IMR-90 (cell line): Measurements from ENCODE around the gene SRSF2. TPM values are rescaled to one million over a fixed set of nuclear protein-coding genes. Genes with fewer than 3 reads are reported as not detected.

Source experiments
- ATAC-seq: fragments of 200-7000 bp; cut with Tn5 transposase; 2 replicates; pipeline ENCODE4 v1.9.1; 2020; ENCODE audit warnings: low read depth, mild to moderate bottlenecking, moderate library complexity
- BruUV-seq: library from RNA; stranded (reverse); fragments of 400-500 nt; replicated peaks from 2 replicates; lab custom pipeline; 2021; lab: Mats Ljungman, UMichigan
- CTCF ChIA-PET: fragments of 300-600 bp; formaldehyde crosslinking; extraction: SDS; loops from one replicate; lab custom pipeline; 2021; ENCODE audit warnings: antibody characterized with exemption; lab: Yijun Ruan, JAX
- POLR2A ChIA-PET: fragments of 300-600 bp; sonication (Branson Sonifier 250); formaldehyde crosslinking; loops from one replicate; lab custom pipeline; 2022; ENCODE audit warnings: antibody characterized with exemption; ENCODE audit not compliant: unreplicated experiment; lab: Charles Lee
- DNase-seq: peaks from one replicate; pipeline ENCODE4 v3.0.0; 2013
- H2AFZ ChIP-seq: replicated peaks from 2 replicates; pipeline ENCODE3; 2013; ENCODE audit warnings: low read length, mild to moderate bottlenecking; ENCODE audit not compliant: poor library complexity
- H2AK5ac ChIP-seq: 2 replicates; pipeline ENCODE4 v1.6.1; 2013; ENCODE audit warnings: low read depth, low read length, inconsistent platforms
- H2AK9ac ChIP-seq: replicated peaks from 2 replicates; pipeline ENCODE3; 2013; ENCODE audit warnings: mild to moderate bottlenecking, low read depth, low read length, moderate library complexity; ENCODE audit not compliant: poor library complexity
- H2BK120ac ChIP-seq: 2 replicates; pipeline ENCODE4 v1.6.1; 2013; ENCODE audit warnings: low read depth, low read length, inconsistent platforms
- H2BK15ac ChIP-seq: 3 replicates; pipeline ENCODE4 v1.6.1; 2013; ENCODE audit warnings: low read depth, low read length, inconsistent platforms
- H2BK20ac ChIP-seq: 2 replicates; pipeline ENCODE4 v1.6.1; 2013; ENCODE audit warnings: low read depth, mild to moderate bottlenecking, inconsistent platforms, low read length, moderate library complexity
- H2BK5ac ChIP-seq: 2 replicates; pipeline ENCODE4 v1.6.1; 2013; ENCODE audit warnings: mild to moderate bottlenecking, low read depth, low read length, inconsistent platforms; ENCODE audit not compliant: poor library complexity, severe bottlenecking
- H3K14ac ChIP-seq: replicated peaks from 2 replicates; pipeline ENCODE4 v1.6.1; 2013; ENCODE audit warnings: low read depth, low read length, inconsistent platforms
- H3K18ac ChIP-seq: 2 replicates; pipeline ENCODE4 v1.6.1; 2013; ENCODE audit warnings: low read depth, low read length, control low read depth
- H3K23ac ChIP-seq: 2 replicates; pipeline ENCODE4 v1.6.1; 2013; ENCODE audit warnings: low read depth, low read length, inconsistent platforms
- H3K27ac ChIP-seq: 2 replicates; pipeline ENCODE4 v1.5.1; 2013; ENCODE audit warnings: mild to moderate bottlenecking, control low read depth, low read length; ENCODE audit not compliant: insufficient read depth
- H3K27me3 ChIP-seq: 2 replicates; pipeline ENCODE4 v1.6.1; 2013; ENCODE audit warnings: low read length; ENCODE audit not compliant: control insufficient read depth, insufficient read depth
- H3K36me3 ChIP-seq: 2 replicates; pipeline ENCODE4 v1.6.1; 2013; ENCODE audit warnings: low read length, mixed read lengths; ENCODE audit not compliant: control insufficient read depth, insufficient read depth
- H3K4ac ChIP-seq: 2 replicates; pipeline ENCODE4 v1.6.1; 2013; ENCODE audit warnings: low read depth, low read length, inconsistent platforms
- H3K4me1 ChIP-seq: 2 replicates; pipeline ENCODE4 v1.6.1; 2013; ENCODE audit warnings: low read length, mixed read lengths; ENCODE audit not compliant: control insufficient read depth, insufficient read depth
- H3K4me2 ChIP-seq: 2 replicates; pipeline ENCODE4 v1.6.1; 2013; ENCODE audit warnings: low read depth, mild to moderate bottlenecking, control low read depth, low read length, moderate library complexity
- H3K4me3 ChIP-seq: 2 replicates; pipeline ENCODE4 v1.5.1; 2013; ENCODE audit warnings: low read depth, mild to moderate bottlenecking, control low read depth, low read length, moderate library complexity; ENCODE audit not compliant: insufficient read depth
- H3K56ac ChIP-seq: 2 replicates; pipeline ENCODE4 v1.6.1; 2013; ENCODE audit warnings: low read length, inconsistent platforms; ENCODE audit not compliant: insufficient read depth; ENCODE audit errors: extremely low read depth
- H3K79me1 ChIP-seq, 2 experiments: 2 replicates each; pipeline ENCODE4 v1.6.1; 2013; ENCODE audit warnings: low read length in 2 of 2, inconsistent platforms in 1 of 2, low read depth in 1 of 2
- H3K9ac ChIP-seq: 2 replicates; pipeline ENCODE4 v1.6.1; 2013; ENCODE audit warnings: low read depth, low read length, control low read depth
- H3K9me1 ChIP-seq: 2 replicates; pipeline ENCODE4 v1.6.1; 2013; ENCODE audit warnings: low read length, inconsistent platforms; ENCODE audit not compliant: insufficient read depth
- H3K9me3 ChIP-seq: 2 replicates; pipeline ENCODE4 v1.6.1; 2013; ENCODE audit warnings: low read length; ENCODE audit not compliant: control insufficient read depth, insufficient read depth
- H4K20me1 ChIP-seq: 2 replicates; pipeline ENCODE4 v1.6.1; 2013; ENCODE audit warnings: low read length, inconsistent platforms; ENCODE audit not compliant: insufficient read depth
- H4K5ac ChIP-seq: 2 replicates; pipeline ENCODE4 v1.6.1; 2013; ENCODE audit warnings: mild to moderate bottlenecking, low read depth, low read length, control low read depth
- H4K8ac ChIP-seq, 2 experiments: 2 replicates each; pipeline ENCODE4 v1.6.1; 2013; ENCODE audit warnings: low read depth in 2 of 2, low read length in 2 of 2, control low read depth in 1 of 2, inconsistent platforms in 1 of 2
- H4K91ac ChIP-seq: 2 replicates; pipeline ENCODE4 v1.6.1; 2013; ENCODE audit warnings: low read depth, low read length, inconsistent platforms; ENCODE audit not compliant: insufficient read depth
- BHLHE40 ChIP-seq: fragments of 150-350 bp; IDR thresholded peaks from 2 replicates; pipeline ENCODE4 v1.6.1; 2016; ENCODE audit warnings: mild to moderate bottlenecking, low read depth, low read length
- CEBPB ChIP-seq: IDR thresholded peaks from 2 replicates; pipeline ENCODE4 v1.6.1; 2012; ENCODE audit warnings: low read depth, low read length, improper control_type of control experiment
- FOS ChIP-seq: fragments of 150-350 bp; IDR thresholded peaks from 2 replicates; pipeline ENCODE4 v1.6.1; 2016; ENCODE audit warnings: low read depth, low read length
- MXI1 ChIP-seq: IDR thresholded peaks from 2 replicates; pipeline ENCODE4 v1.6.1; 2012; ENCODE audit warnings: low read depth, mild to moderate bottlenecking, low read length, moderate library complexity, borderline replicate concordance
- RCOR1 ChIP-seq: IDR thresholded peaks from 2 replicates; pipeline ENCODE4 v1.6.1; 2012; ENCODE audit warnings: mild to moderate bottlenecking, low read length, improper control_type of control experiment; ENCODE audit not compliant: insufficient replicate concordance
- RFX5 ChIP-seq: IDR thresholded peaks from 2 replicates; pipeline ENCODE4 v1.8.0; 2012; ENCODE audit warnings: low read depth, mild to moderate bottlenecking, low read length, moderate library complexity
- SMC3 ChIP-seq: fragments of 150-350 bp; IDR thresholded peaks from 2 replicates; pipeline ENCODE4 v1.6.1; 2016; ENCODE audit warnings: low read depth, mild to moderate bottlenecking, antibody characterized with exemption, low read length, moderate library complexity
- WGBS, 2 experiments: methylation state at CpG; one replicate each; pipeline versions ENCODE4 v1.1.5 to v1.1.7; 2013; ENCODE audit warnings: missing lambda C conversion rate in 2 of 2; ENCODE audit not compliant: insufficient read length in 1 of 2; ENCODE audit errors: extremely low coverage in 2 of 2; 5-methylcytosine and 5-hydroxymethylcytosine counted together
- dilution Hi-C: fragments of 300-500 bp; cut with HindIII; formaldehyde crosslinking; loops from one replicate; pipeline ENCODE4 v1.14.3; 2018; ENCODE audit warnings: low sequenced_read_pairs; ENCODE audit not compliant: unreplicated experiment
- in situ Hi-C: fragments of 300-500 bp; cut with MboI; formaldehyde crosslinking; loops from 3 replicates; pipeline ENCODE4 v1.14.3; 2019; ENCODE audit warnings: low sequenced_read_pairs, inconsistent platforms, mixed read lengths
- intact Hi-C: fragments of 100-400 bp; cut with micrococcal nuclease; formaldehyde crosslinking; loops from 2 replicates; pipeline ENCODE4 v1.10.0; 2022
- polyA plus RNA-seq, 3 experiments: library from polyadenylated mRNA; depleted of rRNA; stranded (reverse); fragments of >200 nt; gene quantifications; 2 replicates each; pipeline ENCODE4 v1.2.3, GENCODE V29; 2012; ENCODE audit warnings: low replicate concordance in 1 of 3
- total RNA-seq: library from RNA; depleted of rRNA; stranded (reverse); fragments of >200 nt; gene quantifications from 2 replicates; pipeline ENCODE4 v1.2.3, GENCODE V29; 2012
- TF ChIP-seq, protein P1 (sequence below): fragments of 150-350 bp; IDR thresholded peaks from 2 replicates; pipeline ENCODE4 v1.6.1; 2017; ENCODE audit warnings: mild to moderate bottlenecking, antibody characterized with exemption, low read length, low read depth

Gene SRSF2
- total and polyA plus RNA-seq, 2 of the 4 experiments (the other 2 are of a cell fraction) = 98.0 to 296 TPM

DNA sequence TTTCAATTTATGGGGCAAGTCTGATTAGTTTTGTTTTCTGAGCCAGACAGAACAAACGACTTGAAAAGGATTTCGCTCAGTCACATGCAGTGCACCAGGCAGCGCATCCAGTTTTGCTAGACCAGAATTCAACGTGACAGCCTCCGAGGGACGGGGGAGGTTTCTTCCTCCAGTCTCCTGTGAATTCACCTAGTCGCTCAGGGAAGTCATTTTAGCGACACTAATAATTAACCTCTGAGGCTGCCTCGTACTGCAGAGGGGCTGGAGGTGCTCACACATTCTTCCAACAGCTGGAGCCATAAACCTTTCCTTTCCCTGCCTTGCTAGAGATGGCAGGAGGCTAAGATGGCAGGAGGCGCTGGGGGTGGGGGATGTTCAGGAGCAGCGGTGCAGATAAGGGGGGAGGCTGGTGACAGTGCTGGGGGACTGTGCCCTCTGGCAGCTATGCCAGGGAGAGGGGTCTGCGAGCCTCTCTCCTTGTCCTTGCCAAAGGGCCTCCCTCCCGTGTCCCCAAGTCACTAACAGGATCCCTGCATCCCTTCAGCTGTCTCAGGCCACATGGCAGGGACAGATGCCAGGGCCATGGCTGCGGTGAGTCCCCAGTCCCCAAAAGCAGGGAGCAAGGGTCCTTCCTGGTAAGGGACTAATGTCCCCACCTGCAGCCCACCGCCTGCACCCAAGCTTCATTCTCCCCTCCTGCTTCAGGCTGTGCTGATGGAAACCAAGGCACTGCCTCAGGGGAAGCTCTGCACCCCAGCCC lies 50.4 kb downstream of the SRSF2 start (continued):
- TF ChIP-seq SMC3 = no peak
- TF ChIP-seq BHLHE40 = no peak

DNA sequence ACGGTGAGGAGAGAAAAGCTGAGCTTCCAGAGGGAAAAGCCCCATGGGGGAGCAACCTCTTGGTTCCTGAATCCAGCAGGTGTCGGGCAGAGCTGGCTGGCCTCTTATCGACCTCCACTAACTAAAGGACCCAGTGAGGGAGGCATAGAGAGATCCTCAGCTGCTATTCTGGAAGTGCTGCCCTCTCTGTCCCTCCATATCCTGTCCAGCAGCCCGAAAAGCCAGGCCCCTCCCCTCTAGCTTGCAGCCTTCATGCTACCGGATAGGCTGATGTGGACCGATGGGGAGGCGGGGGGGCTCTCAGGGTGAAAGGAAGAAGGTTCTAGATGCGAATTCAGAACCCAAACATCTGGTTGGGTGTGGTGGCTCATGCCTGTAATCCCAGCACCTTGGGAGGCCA lies 51.3 kb downstream of the SRSF2 start:
- H3K27ac ChIP-seq = no peak overlapping the region
- BruUV-seq = no TSS peak
- H3K36me3 ChIP-seq = peaks cover 46% of the 10 kb centered on the region
- no peak overlapping the region for H2BK120ac ChIP-seq
- H2AK5ac ChIP-seq = no peak overlapping the region
- in situ Hi-C loops = no loop called here
- no peak for TF ChIP-seq RCOR1
- no peak for TF ChIP-seq FOS
- no peak for TF ChIP-seq MXI1
- no peak for TF ChIP-seq RFX5
- TF ChIP-seq, protein P1, sequence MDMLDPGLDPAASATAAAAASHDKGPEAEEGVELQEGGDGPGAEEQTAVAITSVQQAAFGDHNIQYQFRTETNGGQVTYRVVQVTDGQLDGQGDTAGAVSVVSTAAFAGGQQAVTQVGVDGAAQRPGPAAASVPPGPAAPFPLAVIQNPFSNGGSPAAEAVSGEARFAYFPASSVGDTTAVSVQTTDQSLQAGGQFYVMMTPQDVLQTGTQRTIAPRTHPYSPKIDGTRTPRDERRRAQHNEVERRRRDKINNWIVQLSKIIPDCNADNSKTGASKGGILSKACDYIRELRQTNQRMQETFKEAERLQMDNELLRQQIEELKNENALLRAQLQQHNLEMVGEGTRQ = no peak
- TF ChIP-seq CEBPB = no peak
- TF ChIP-seq SMC3 = no peak
- H2BK20ac ChIP-seq = no peak overlapping the region
- H4K91ac ChIP-seq = no peak overlapping the region
- H3K4me1 ChIP-seq = peaks cover 28% of the 10 kb centered on the region
- H2BK15ac ChIP-seq = no peak overlapping the region
- H2AFZ ChIP-seq = no peak overlapping the region
- H3K4me3 ChIP-seq = no peak overlapping the region
- no peak overlapping the region for H3K4me2 ChIP-seq
- no peak overlapping the region for H3K4ac ChIP-seq
- H2AK9ac ChIP-seq = no peak overlapping the region
- ChIA-PET POLR2A (no interaction called here), CTCF (no interaction called here)
- H3K9me3 ChIP-seq = no peaks in the 10 kb centered on the region
- DNase-seq (no peak), ATAC-seq (no peak)
- no peak overlapping the region for H4K8ac ChIP-seq
- no peak overlapping the region for H3K18ac ChIP-seq
- WGBS, 2 experiments = 96% methylated on average over 5 of the region's 8 CpGs; no CpG with 5 or more reads in 1 of the 2 experiments
- H3K9ac ChIP-seq = no peak overlapping the region
- no peak overlapping the region for H2BK5ac ChIP-seq
- no peak overlapping the region for H3K14ac ChIP-seq
- peaks cover 10 to 84% of the 10 kb centered on the region in 2 experiments; a peak in 3 of 4 replicates for H3K79me1 ChIP-seq
- peaks cover 39% of the 10 kb centered on the region for H4K20me1 ChIP-seq
- H3K27me3 ChIP-seq = no peaks in the 10 kb centered on the region
- dilution Hi-C loops = no loop called here
- intact Hi-C loops = loop anchor here (10.0 kb wide), 1 partner anchor 1919 kb away; no protein-coding TSS in a partner anchor
- no peak overlapping the region for H3K23ac ChIP-seq
- H3K9me1 ChIP-seq = peaks cover 16% of the 10 kb centered on the region
- H3K56ac ChIP-seq = no peak overlapping the region
- no peak overlapping the region for H4K5ac ChIP-seq
